Occipital lobe (tissue), 2 donors: ENCODE measurements around the gene TTBK1. TPM values are rescaled to one million over a fixed set of nuclear protein-coding genes. Genes with fewer than 3 reads are reported as not detected.

Experiments
- small RNA-seq: library from RNA; depleted of rRNA; stranded (forward); fragments of <200 nt; gene quantifications from one replicate; pipeline ENCODE3, GENCODE V24; 2014
- total RNA-seq: library from RNA; depleted of rRNA; stranded (reverse); fragments of >200 nt; gene quantifications from one replicate; pipeline ENCODE4 v1.2.3, GENCODE V29; 2014

The TTBK1 gene
- total RNA-seq, 1 donor from 2014 or later = 13.1 TPM

Small RNA genes within 50 kb of the gene (small RNA-seq; reads per million reads assigned to genes)
- not detected for gene RPL12P47

Other genes with a start within 250 kb of the TTBK1 start
- gene MEA1, start 229.5 kb upstream of the TTBK1 start, total RNA-seq = 27.8 TPM
- gene KLHDC3, start 229.2 kb upstream of the TTBK1 start, total RNA-seq = 145 TPM
- gene RRP36, start 221.9 kb upstream of the TTBK1 start, total RNA-seq = 52.3 TPM
- gene CUL7, start 189.6 kb upstream of the TTBK1 start, total RNA-seq = 12.8 TPM
- gene MRPL2, start 184.0 kb upstream of the TTBK1 start, total RNA-seq = 8.9 TPM
- gene KLC4, start 183.8 kb upstream of the TTBK1 start, total RNA-seq = 20.7 TPM
- gene PTK7, start 167.2 kb upstream of the TTBK1 start, total RNA-seq = 26.0 TPM
- 11.9 TPM for gene SRF, start 72.2 kb upstream of the TTBK1 start, total RNA-seq
- 23.9 TPM for gene CUL9, start 61.3 kb upstream of the TTBK1 start, total RNA-seq
- gene DNPH1, start 14.0 kb upstream of the TTBK1 start, total RNA-seq = 16.1 TPM
- gene SLC22A7, start 54.8 kb downstream of the TTBK1 start, total RNA-seq = 0.31 TPM
- 3.9 TPM for gene CRIP3, start 65.3 kb downstream of the TTBK1 start, total RNA-seq
- 12.9 TPM for gene ZNF318, start 126.2 kb downstream of the TTBK1 start, total RNA-seq
- 22.0 TPM for gene ABCC10, start 184.1 kb downstream of the TTBK1 start, total RNA-seq
- 7.3 TPM for gene DLK2, start 212.1 kb downstream of the TTBK1 start, total RNA-seq
- 5.0 TPM for gene TJAP1, start 234.1 kb downstream of the TTBK1 start, total RNA-seq